ENCODE results near the gene KIF19.

DNA sequence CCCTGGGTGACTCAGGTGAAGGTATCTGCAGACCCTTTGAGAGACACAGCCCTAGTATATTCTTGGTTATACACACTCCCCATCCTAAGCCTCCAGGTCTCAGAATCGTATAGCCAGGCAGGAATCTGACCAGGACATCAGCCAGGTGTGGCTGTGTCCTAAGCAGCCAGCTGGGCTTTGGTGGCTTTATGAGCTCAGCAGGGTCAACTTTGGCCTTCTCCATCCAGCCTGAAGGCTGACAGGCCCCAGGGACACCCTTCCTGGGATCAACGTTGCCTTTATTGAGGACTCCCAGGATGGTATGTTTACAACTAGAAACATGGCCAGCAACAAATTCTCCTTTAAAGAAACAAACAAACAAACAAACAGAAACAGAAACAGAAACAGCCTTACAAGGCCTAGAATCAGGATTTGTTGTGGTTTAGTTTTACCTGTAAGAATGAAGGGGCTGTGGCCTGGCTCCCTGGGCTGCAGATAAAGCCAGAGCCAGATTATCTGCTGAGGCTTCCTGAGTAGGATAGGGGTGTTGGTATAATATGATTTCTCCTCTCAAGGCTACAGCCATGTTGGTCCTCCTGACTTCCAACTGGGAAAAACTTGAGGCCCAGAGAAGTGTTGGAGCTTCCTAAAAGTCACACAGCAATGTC lies 8.5 kb downstream of the KIF19 start:
- TF ChIP-seq ZNF274 (IDR thresholded peaks at IDR 0.05; ENCODE audit: borderline replicate concordance, extremely low read depth, low read length) (no peak), GTF2F1 (IDR thresholded peaks at IDR 0.05; ENCODE audit: borderline replicate concordance, low read depth, low read length) (no peak), FOSL1 (IDR thresholded peaks at IDR 0.05; ENCODE audit: insufficient read depth, low read depth, low read length) (no peak)
- TF ChIP-seq, protein P1, sequence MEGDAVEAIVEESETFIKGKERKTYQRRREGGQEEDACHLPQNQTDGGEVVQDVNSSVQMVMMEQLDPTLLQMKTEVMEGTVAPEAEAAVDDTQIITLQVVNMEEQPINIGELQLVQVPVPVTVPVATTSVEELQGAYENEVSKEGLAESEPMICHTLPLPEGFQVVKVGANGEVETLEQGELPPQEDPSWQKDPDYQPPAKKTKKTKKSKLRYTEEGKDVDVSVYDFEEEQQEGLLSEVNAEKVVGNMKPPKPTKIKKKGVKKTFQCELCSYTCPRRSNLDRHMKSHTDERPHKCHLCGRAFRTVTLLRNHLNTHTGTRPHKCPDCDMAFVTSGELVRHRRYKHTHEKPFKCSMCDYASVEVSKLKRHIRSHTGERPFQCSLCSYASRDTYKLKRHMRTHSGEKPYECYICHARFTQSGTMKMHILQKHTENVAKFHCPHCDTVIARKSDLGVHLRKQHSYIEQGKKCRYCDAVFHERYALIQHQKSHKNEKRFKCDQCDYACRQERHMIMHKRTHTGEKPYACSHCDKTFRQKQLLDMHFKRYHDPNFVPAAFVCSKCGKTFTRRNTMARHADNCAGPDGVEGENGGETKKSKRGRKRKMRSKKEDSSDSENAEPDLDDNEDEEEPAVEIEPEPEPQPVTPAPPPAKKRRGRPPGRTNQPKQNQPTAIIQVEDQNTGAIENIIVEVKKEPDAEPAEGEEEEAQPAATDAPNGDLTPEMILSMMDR (IDR thresholded peaks at IDR 0.05; ENCODE audit: control extremely low read depth in 1 of 3, insufficient read depth in 1 of 3, low read depth in 1 of 3, low read length in 3 of 3), result no peak

Data from H1 (cell line).